ENCODE measurements around the gene HOXA10. TPM values are rescaled to one million over a fixed set of nuclear protein-coding genes. Genes with fewer than 3 reads are reported as not detected.

Gene HOXA10
- total RNA-seq, 2 experiments from 2014 or later, result not detected

DNA sequence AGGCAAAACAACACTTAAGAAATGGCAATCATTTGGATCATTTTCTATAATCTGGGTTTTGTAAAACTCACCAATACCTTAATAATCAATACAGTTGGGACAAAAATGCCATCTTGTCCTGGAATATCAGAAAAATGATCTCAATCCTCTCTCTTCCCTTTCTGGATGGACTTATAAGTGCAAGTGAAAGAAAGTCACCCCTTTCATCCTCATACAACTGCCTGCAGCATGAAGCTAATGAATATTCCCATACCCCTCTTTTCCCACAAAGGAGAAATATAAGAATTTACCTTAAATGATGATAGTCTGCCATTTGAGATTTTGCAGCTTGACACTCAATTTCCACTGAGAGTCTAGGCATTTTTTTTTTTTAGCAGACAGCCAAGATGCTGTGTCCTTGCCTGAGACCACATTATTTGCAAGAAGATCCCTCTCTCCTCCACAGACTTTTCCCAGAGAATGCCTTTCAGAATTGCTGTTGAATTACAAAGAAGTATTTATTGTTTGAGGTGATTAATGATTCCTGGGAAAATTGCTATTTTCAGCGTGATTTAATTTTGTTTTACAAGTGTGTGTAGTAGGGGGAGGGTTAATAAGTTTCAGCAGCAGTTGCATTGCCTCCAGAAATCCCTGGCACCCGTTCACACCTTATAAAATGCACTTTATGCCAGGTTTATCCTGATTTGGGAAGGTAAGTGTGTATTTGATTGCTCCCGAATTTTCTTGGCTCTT is 47.4 kb downstream of the HOXA10 start:
- Mint-ChIP-seq H3K4me1 (ENCODE audit: low read depth) (no peaks in the 10 kb centered on the region), H3K36me3 (ENCODE audit: low read depth) (no peaks in the 10 kb centered on the region), H3K27me3 (peaks cover 48% of the 10 kb centered on the region), H3K4me3 (no peak overlapping the region), H3K27ac (no peak overlapping the region), H3K9me3 (no peaks in the 10 kb centered on the region)
- ATAC-seq (ENCODE audit: poor library complexity), result no peak
- TF ChIP-seq, protein P1, sequence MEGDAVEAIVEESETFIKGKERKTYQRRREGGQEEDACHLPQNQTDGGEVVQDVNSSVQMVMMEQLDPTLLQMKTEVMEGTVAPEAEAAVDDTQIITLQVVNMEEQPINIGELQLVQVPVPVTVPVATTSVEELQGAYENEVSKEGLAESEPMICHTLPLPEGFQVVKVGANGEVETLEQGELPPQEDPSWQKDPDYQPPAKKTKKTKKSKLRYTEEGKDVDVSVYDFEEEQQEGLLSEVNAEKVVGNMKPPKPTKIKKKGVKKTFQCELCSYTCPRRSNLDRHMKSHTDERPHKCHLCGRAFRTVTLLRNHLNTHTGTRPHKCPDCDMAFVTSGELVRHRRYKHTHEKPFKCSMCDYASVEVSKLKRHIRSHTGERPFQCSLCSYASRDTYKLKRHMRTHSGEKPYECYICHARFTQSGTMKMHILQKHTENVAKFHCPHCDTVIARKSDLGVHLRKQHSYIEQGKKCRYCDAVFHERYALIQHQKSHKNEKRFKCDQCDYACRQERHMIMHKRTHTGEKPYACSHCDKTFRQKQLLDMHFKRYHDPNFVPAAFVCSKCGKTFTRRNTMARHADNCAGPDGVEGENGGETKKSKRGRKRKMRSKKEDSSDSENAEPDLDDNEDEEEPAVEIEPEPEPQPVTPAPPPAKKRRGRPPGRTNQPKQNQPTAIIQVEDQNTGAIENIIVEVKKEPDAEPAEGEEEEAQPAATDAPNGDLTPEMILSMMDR (IDR thresholded peaks at IDR 0.05), result no peak
- peaks cover 0 to 14% of the 10 kb centered on the region in 2 experiments for H3K9me3 ChIP-seq (ENCODE audit: control insufficient read depth in 1 of 2, insufficient read depth in 1 of 2, low read length in 2 of 2)
- H3K4me3 ChIP-seq (ENCODE audit: low read length), result no peak overlapping the region
- no peak for DNase-seq
- H3K36me3 ChIP-seq (ENCODE audit: insufficient read depth, low read length), result no peaks in the 10 kb centered on the region
- peaks cover 10% of the 10 kb centered on the region for H3K4me1 ChIP-seq (ENCODE audit: insufficient read depth, low read length)
- ChIA-PET CTCF (no interaction called here), POLR2A (no interaction called here)
- H3K27me3 ChIP-seq (ENCODE audit: control insufficient read depth in 1 of 2, insufficient read depth in 2 of 2, low read length in 2 of 2), result peaks cover 16 to 17% of the 10 kb centered on the region in 2 experiments
- H3K27ac ChIP-seq (ENCODE audit: low read depth in 1 of 2, low read length in 2 of 2), result no peak overlapping the region
- intact Hi-C loops (cut with DNase I, micrococcal nuclease), result no loop called here

DNA sequence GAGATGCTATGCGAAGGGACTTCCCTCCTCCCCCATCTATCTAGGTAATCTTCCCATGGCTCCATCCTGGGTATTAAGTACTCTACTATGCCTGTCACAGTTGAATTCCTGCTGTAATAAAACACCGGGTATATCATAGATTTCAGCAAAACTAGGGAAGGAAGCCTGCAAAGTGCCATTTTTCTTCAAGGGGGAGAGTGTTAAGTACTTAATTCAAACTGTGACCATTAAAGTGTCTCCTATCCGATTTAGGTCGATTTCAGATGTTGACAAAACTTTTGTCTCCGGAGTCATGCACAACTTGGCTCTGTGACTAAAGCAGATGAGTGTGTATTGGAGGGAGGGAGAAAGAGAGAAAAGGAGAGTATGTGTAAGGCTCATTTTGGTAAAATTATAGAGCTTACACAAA is 48.1 kb downstream of the HOXA10 start:
- no peak for DNase-seq
- peaks cover 11 to 15% of the 10 kb centered on the region in 2 experiments for H3K27me3 ChIP-seq (ENCODE audit: control insufficient read depth in 1 of 2, insufficient read depth in 2 of 2, low read length in 2 of 2)
- H3K27me3 Mint-ChIP-seq, result peaks cover 42% of the 10 kb centered on the region
- intact Hi-C loops (cut with DNase I, micrococcal nuclease), result no loop called here
- H3K4me1 Mint-ChIP-seq (ENCODE audit: low read depth), result no peaks in the 10 kb centered on the region
- TF ChIP-seq, protein P1 (IDR thresholded peaks at IDR 0.05), result no peak
- H3K9me3 ChIP-seq (ENCODE audit: control insufficient read depth in 1 of 2, insufficient read depth in 1 of 2, low read length in 2 of 2), result peaks cover 0 to 12% of the 10 kb centered on the region in 2 experiments
- H3K36me3 Mint-ChIP-seq (ENCODE audit: low read depth), result no peaks in the 10 kb centered on the region
- no peak overlapping the region for H3K27ac Mint-ChIP-seq
- H3K4me3 ChIP-seq (ENCODE audit: low read length), result no peak overlapping the region
- no peak overlapping the region for H3K27ac ChIP-seq (ENCODE audit: low read depth in 1 of 2, low read length in 2 of 2)
- H3K4me1 ChIP-seq (ENCODE audit: insufficient read depth, low read length), result peaks cover 5% of the 10 kb centered on the region
- no peaks in the 10 kb centered on the region for H3K36me3 ChIP-seq (ENCODE audit: insufficient read depth, low read length)
- no peaks in the 10 kb centered on the region for H3K9me3 Mint-ChIP-seq
- no peak overlapping the region for H3K4me3 Mint-ChIP-seq
- CTCF ChIA-PET, result no interaction called here
- ATAC-seq (ENCODE audit: poor library complexity), result no peak
- POLR2A ChIA-PET, result no interaction called here

DNA sequence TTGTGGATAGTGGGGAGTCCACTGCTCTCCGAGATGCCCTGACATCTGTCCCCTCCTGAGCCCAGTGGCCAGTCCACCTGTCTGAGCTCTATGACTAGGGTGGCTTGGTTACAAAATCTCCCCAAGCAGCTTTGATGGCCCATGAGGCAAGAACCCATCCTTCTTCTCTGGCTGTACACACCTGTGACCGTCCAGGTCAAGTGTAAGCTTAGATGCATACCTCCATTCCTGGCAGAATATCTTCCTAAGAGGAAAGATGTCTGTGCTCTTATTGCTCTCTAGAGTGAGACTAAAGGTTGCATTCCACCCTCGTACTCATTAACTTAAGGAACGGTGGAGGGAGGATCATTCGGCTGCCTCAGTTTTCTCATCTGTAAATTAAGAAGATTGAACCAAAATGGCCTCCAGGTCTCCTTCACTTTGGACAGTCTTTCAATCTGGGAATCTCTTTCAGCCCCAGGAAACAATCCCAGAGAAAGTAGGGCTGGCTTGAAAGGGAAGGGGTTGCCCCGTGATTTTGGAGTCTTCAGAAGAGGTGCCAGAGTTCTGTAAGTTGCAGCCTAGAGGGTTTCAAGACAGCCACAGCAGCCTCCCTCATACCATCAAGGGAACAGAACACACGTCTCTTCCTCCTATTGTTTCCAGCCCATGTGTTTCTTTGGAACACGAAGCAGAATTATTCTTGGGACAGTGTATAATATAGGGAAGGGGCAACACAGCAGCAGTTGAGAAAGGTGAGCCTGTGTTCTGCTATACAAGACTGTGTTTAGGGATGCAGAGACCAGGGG is 49.0 kb downstream of the HOXA10 start:
- Mint-ChIP-seq H3K36me3 (ENCODE audit: low read depth) (no peaks in the 10 kb centered on the region), H3K4me3 (no peak overlapping the region), H3K27ac (no peak overlapping the region), H3K27me3 (peaks cover 42% of the 10 kb centered on the region), H3K9me3 (no peaks in the 10 kb centered on the region), H3K4me1 (ENCODE audit: low read depth) (no peaks in the 10 kb centered on the region)
- peaks cover 3% of the 10 kb centered on the region for H3K4me1 ChIP-seq (ENCODE audit: insufficient read depth, low read length)
- ATAC-seq (ENCODE audit: poor library complexity) (no peak), DNase-seq (no peak)
- H3K9me3 ChIP-seq (ENCODE audit: control insufficient read depth in 1 of 2, insufficient read depth in 1 of 2, low read length in 2 of 2), result peaks cover 0 to 10% of the 10 kb centered on the region in 2 experiments
- TF ChIP-seq, protein P1 (IDR thresholded peaks at IDR 0.05), result no peak
- POLR2A ChIA-PET, result no interaction called here
- H3K36me3 ChIP-seq (ENCODE audit: insufficient read depth, low read length), result no peaks in the 10 kb centered on the region
- no peak overlapping the region for H3K4me3 ChIP-seq (ENCODE audit: low read length)
- intact Hi-C loops (cut with DNase I, micrococcal nuclease), result no loop called here
- H3K27me3 ChIP-seq (ENCODE audit: control insufficient read depth in 1 of 2, insufficient read depth in 2 of 2, low read length in 2 of 2), result peaks cover 11 to 13% of the 10 kb centered on the region in 2 experiments
- no peak overlapping the region for H3K27ac ChIP-seq (ENCODE audit: low read depth in 1 of 2, low read length in 2 of 2)
- CTCF ChIA-PET, result no interaction called here
